GM10266 (cell line): Measurements from ENCODE around the gene PCDHA3.
A peak's percentile ranks its signal among the peaks of the same experiment; 100 is the strongest.
"Not testable (repeated sequence)": the region's sequence is repeated elsewhere in the genome, so short reads cannot be mapped to it uniquely, and the experiment has no call there.

Experiments used
- DNase-seq: peaks from one replicate; pipeline ENCODE4 v3.0.0; 2012; ENCODE audit errors: extremely low spot score
- TF ChIP-seq, protein P1 (sequence below): IDR thresholded peaks from 2 replicates; pipeline ENCODE4 v1.5.1; 2012; ENCODE audit warnings: mild to moderate bottlenecking, low read depth; ENCODE audit not compliant: control insufficient read depth, insufficient read depth; ENCODE audit errors: missing control alignments

PCDHA3 gene

DNA sequence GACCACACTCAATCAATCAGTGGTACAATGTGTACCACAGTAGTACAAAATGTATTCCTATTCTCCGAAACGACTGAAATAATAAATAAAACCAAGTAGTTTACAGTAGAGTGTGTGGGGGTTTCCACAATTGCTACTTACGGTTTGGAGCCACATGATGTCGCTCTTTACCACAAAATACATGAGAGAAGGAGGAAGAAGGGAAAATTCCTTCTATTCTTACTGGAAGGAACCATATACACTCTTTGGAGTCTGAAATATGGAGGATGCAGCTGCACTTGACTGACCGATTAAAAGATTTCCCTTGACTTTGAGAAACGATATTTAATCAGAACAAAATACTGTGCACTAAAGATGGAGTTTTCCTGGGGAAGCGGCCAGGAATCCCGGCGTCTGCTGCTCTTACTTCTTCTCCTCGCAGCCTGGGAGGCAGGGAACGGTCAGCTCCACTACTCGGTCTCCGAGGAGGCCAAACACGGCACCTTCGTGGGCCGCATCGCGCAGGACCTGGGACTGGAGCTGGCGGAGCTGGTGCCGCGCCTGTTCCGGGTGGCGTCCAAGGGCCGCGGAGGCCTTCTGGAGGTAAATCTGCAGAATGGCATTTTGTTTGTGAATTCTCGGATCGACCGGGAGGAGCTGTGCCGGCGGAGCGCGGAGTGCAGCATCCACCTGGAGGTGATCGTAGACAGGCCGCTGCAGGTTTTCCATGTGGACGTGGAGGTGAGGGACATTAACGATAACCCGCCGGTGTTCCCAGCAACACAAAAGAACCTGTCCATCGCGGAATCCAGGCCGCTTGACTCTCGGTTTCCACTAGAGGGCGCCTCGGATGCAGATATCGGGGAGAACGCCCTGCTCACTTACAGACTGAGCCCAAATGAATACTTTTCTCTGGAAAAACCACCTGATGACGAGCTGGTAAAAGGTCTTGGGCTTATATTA, 6.2 kb downstream of the PCDHA3 start, which contains the start of gene PCDHA4:
Gene PCDHA4 (plus strand): TSS at position 235 of the 942 bp plus-strand sequence.
- TF ChIP-seq, protein P1, sequence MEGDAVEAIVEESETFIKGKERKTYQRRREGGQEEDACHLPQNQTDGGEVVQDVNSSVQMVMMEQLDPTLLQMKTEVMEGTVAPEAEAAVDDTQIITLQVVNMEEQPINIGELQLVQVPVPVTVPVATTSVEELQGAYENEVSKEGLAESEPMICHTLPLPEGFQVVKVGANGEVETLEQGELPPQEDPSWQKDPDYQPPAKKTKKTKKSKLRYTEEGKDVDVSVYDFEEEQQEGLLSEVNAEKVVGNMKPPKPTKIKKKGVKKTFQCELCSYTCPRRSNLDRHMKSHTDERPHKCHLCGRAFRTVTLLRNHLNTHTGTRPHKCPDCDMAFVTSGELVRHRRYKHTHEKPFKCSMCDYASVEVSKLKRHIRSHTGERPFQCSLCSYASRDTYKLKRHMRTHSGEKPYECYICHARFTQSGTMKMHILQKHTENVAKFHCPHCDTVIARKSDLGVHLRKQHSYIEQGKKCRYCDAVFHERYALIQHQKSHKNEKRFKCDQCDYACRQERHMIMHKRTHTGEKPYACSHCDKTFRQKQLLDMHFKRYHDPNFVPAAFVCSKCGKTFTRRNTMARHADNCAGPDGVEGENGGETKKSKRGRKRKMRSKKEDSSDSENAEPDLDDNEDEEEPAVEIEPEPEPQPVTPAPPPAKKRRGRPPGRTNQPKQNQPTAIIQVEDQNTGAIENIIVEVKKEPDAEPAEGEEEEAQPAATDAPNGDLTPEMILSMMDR: no peak

GRCh38 chr5:140808241-140808888, 7.5 kb downstream of the PCDHA3 start:
- not testable (repeated sequence) for DNase-seq

More for the DNA sequence above, 6.2 kb downstream of the PCDHA3 start, which contains the start of gene PCDHA4:
- DNase-seq: no peak

- TF ChIP-seq, protein P1: no peak
These were observed 8.0 kb downstream of the PCDHA3 start for GRCh38 chr5:140808889-140809291.

DNA sequence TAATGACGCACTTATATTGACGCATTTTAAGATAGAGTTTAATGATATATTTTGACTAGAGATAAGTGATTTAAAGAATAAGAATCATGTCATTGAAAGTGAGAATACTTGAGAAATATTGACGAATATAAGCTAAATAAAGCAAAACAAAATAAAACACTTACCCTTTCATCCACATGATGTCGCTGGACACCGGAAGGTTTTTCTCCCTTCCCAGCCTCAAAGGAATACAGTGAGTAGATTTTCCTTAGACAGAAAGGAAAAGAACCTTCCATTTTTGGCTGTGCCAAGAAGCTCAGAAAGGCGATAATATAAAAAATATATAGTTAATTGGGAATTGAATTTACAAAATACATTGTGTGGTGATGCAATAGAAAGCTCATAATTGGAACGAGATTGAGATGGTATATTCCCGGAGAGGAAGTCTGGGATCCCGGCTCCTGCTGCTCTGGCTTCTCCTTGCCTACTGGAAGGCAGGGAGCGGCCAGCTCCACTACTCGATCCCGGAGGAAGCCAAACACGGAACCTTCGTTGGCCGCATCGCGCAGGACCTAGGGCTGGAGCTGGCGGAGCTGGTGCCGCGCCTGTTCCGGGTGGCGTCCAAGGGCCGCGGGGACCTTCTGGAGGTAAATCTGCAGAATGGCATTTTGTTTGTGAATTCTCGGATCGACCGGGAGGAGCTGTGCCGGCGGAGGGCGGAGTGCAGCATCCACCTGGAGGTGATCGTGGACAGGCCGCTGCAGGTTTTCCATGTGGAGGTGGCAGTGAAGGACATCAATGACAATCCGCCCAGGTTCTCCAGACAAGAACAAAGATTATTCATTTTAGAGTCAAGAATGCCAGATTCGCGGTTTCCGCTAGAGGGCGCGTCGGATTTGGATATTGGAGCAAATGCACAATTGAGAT, 20.8 kb downstream of the PCDHA3 start, which contains the start of gene PCDHA5:
Gene PCDHA5 (plus strand): TSS at position 239 of the 906 bp plus-strand sequence.
- no peak for DNase-seq
- TF ChIP-seq, protein P1: peak; percentile 10

More at GRCh38 chr5:140808889-140809291, 8.0 kb downstream of the PCDHA3 start:
- DNase-seq: no peak

DNA sequence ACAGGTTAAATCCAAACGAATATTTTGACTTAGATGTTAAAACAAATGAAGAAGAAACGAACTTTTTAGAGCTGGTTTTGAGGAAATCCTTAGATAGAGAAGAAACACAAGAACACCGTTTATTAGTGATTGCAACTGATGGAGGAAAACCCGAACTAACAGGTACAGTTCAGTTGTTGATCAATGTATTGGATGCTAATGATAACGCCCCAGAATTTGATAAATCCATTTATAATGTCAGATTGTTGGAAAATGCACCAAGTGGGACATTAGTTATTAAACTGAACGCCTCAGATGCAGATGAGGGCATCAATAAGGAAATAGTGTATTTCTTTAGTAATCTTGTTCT, 21.4 kb downstream of the PCDHA3 start:
- no peak for DNase-seq
- TF ChIP-seq, protein P1: no peak

GRCh38 chr5:140822969-140823368, 22.1 kb downstream of the PCDHA3 start:
- not testable (repeated sequence) for DNase-seq

DNA sequence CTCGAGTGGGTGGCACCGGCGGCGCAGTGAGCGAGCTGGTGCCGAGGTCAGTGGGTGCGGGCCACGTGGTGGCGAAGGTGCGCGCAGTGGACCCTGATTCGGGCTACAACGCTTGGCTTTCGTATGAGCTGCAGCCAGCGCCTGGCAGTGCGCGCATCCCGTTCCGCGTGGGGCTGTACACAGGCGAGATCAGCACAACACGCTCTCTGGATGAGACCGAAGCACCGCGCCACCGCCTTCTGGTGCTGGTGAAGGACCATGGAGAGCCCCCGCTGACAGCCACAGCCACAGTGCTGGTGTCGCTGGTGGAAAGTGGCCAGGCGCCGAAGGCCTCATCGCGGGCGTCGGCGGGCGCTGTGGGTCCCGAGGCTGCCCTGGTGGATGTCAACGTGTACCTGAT, 22.6 kb downstream of the PCDHA3 start:
- no peak for DNase-seq
- TF ChIP-seq, protein P1: no peak
